Measurements from ENCODE around the gene MAP7.
"Not testable (repeated sequence)": the region's sequence is repeated elsewhere in the genome, so short reads cannot be mapped to it uniquely, and the experiment has no call there.

The MAP7 gene

GRCh38 chr6:136501514-136501913 lies 48.7 kb downstream of the MAP7 start:
- no peak for DNase-seq

- DNase-seq: no peak
Measured at GRCh38 chr6:136501096-136501495, 49.1 kb downstream of the MAP7 start.

GRCh38 chr6:136500414-136500813 lies 49.8 kb downstream of the MAP7 start:
- no peak for DNase-seq

- DNase-seq: no peak
Measured at GRCh38 chr6:136499370-136499769, 50.9 kb downstream of the MAP7 start.

GRCh38 chr6:136496449-136496848 lies 53.8 kb downstream of the MAP7 start:
- DNase-seq: not testable (repeated sequence)

- DNase-seq: no peak
Measured at GRCh38 chr6:136494710-136495109, 55.5 kb downstream of the MAP7 start.

GRCh38 chr6:136494059-136494458 lies 56.2 kb downstream of the MAP7 start:
- DNase-seq: no peak

- no peak for DNase-seq
Measured at GRCh38 chr6:136492409-136492808, 57.8 kb downstream of the MAP7 start.

- DNase-seq: no peak
Measured at GRCh38 chr6:136491754-136492153, 58.5 kb downstream of the MAP7 start.

- DNase-seq: no peak
Measured at GRCh38 chr6:136491251-136491650, 59.0 kb downstream of the MAP7 start.

- DNase-seq: not testable (repeated sequence)
Measured at GRCh38 chr6:136489689-136490033, 60.6 kb downstream of the MAP7 start.

- no peak for DNase-seq
Measured at GRCh38 chr6:136487759-136488425, 62.3 kb downstream of the MAP7 start.

GRCh38 chr6:136486357-136486756 lies 63.9 kb downstream of the MAP7 start:
- DNase-seq: no peak

- DNase-seq: no peak
Measured at GRCh38 chr6:136483906-136484305, 66.3 kb downstream of the MAP7 start.

- not testable (repeated sequence) for DNase-seq
Measured at GRCh38 chr6:136483005-136483404, 67.2 kb downstream of the MAP7 start.

GRCh38 chr6:136477548-136477947 lies 72.7 kb downstream of the MAP7 start:
- DNase-seq: no peak

- no peak for DNase-seq
Measured at GRCh38 chr6:136475686-136476085, 74.5 kb downstream of the MAP7 start.

- DNase-seq: no peak
Measured at GRCh38 chr6:136474241-136474640, 76.0 kb downstream of the MAP7 start.

GRCh38 chr6:136471922-136472321 lies 78.3 kb downstream of the MAP7 start:
- no peak for DNase-seq

GRCh38 chr6:136471372-136471771 lies 78.8 kb downstream of the MAP7 start:
- DNase-seq: no peak

GRCh38 chr6:136470044-136470443 lies 80.2 kb downstream of the MAP7 start:
- no peak for DNase-seq

- no peak for DNase-seq
Measured at GRCh38 chr6:136469154-136469553, 81.1 kb downstream of the MAP7 start.

- no peak for DNase-seq
Measured at GRCh38 chr6:136468711-136469110, 81.5 kb downstream of the MAP7 start.

GRCh38 chr6:136467186-136467585 lies 83.0 kb downstream of the MAP7 start:
- no peak for DNase-seq

- no peak for DNase-seq
Measured at GRCh38 chr6:136466777-136467176, 83.4 kb downstream of the MAP7 start.

Data from stimulated activated CD4-positive, alpha-beta T cell treated with anti-CD3 and anti-CD28 coated beads, Interleukin-12 subunit alpha, Interleukin-12 subunit beta, amount 100 ng/mL, for 4 hours (primary cell).